RWPE2 (cell line): ENCODE data around the gene DDX52.
A peak's percentile ranks its signal among the peaks of the same experiment; 100 is the strongest.

Experiments
- ATAC-seq: fragments of 200-7000 bp; cut with Tn5 transposase; 3 replicates; pipeline ENCODE4 v1.9.1; 2021; ENCODE audit warnings: low read depth
- DNase-seq: peaks from one replicate; pipeline ENCODE4 v3.0.0-alpha.2; 2020; ENCODE audit warnings: low spot score
- H3K27ac ChIP-seq: fragments of 450-650 bp; 2 replicates; pipeline ENCODE4 v1.5.1; 2017; ENCODE audit warnings: mild to moderate bottlenecking; ENCODE audit not compliant: poor library complexity, severe bottlenecking
- H3K27me3 ChIP-seq: fragments of 250-450 bp; sonication (Bioruptor Pico); 2 replicates; pipeline ENCODE4 v1.5.1; 2021; ENCODE audit warnings: mild to moderate bottlenecking, moderate library complexity; ENCODE audit not compliant: insufficient read depth, poor library complexity, severe bottlenecking
- H3K36me3 ChIP-seq: fragments of 250-450 bp; sonication (Bioruptor Pico); 2 replicates; pipeline ENCODE4 v1.5.1; 2020; ENCODE audit warnings: low read depth, mild to moderate bottlenecking, moderate library complexity
- H3K4me1 ChIP-seq: fragments of 250-450 bp; sonication (Bioruptor Pico); 2 replicates; pipeline ENCODE4 v1.5.1; 2021; ENCODE audit warnings: mild to moderate bottlenecking, moderate library complexity; ENCODE audit not compliant: insufficient read depth, poor library complexity, severe bottlenecking
- H3K4me3 ChIP-seq: fragments of 250-450 bp; sonication (Bioruptor Pico); 2 replicates; pipeline ENCODE4 v1.5.1; 2021; ENCODE audit warnings: mild to moderate bottlenecking, moderate library complexity; ENCODE audit not compliant: severe bottlenecking
- H3K9me3 ChIP-seq: fragments of 250-450 bp; sonication (Bioruptor Pico); 2 replicates; pipeline ENCODE4 v1.5.1; 2021; ENCODE audit warnings: mild to moderate bottlenecking, moderate library complexity; ENCODE audit not compliant: severe bottlenecking
- CTCF ChIP-seq: fragments of 450-650 bp; IDR thresholded peaks from one replicate; pipeline ENCODE4 v1.5.1; 2017; ENCODE audit warnings: mild to moderate bottlenecking, moderate library complexity; ENCODE audit not compliant: poor library complexity, severe bottlenecking

Gene DDX52

GRCh38 chr17:37574427-37574826 lies 68.8 kb downstream of the DDX52 start:
- no peak for ATAC-seq

DNA sequence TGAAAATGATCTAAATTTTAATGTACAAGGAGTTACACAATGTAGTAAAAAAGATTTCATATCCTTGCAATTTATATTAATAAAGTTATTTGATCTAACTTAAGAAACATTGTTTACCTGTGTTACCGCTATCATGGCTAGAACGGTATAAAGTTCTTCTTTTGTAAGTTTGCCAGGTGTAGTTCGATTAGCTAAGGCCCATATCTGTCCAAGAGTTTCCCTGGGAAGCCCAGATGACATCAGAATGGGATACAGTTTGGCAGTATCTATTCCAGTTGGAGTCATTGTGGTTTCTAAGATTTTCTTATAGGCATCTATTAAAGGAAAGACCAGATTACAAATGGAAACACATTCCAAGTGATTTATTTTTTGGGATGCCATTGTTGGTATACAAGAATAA lies 71.6 kb downstream of the DDX52 start:
- Histone ChIP-seq H3K27ac (no peak overlapping the region), H3K4me1 (no peaks in the 10 kb centered on the region), H3K4me3 (no peak overlapping the region), H3K27me3 (no peaks in the 10 kb centered on the region), H3K9me3 (no peaks in the 10 kb centered on the region), H3K36me3 (peaks cover 66% of the 10 kb centered on the region)
- ATAC-seq, result no peak
- TF ChIP-seq CTCF, result no peak
- no peak for DNase-seq

More at GRCh38 chr17:37574427-37574826, 68.8 kb downstream of the DDX52 start:
- H3K4me1 ChIP-seq, result no peaks in the 10 kb centered on the region
- H3K27ac ChIP-seq, result no peak overlapping the region
- no peak for TF ChIP-seq CTCF
- no peak overlapping the region for H3K4me3 ChIP-seq
- no peak for DNase-seq
- peaks cover 54% of the 10 kb centered on the region for H3K36me3 ChIP-seq
- no peaks in the 10 kb centered on the region for H3K27me3 ChIP-seq
- no peaks in the 10 kb centered on the region for H3K9me3 ChIP-seq

DNA sequence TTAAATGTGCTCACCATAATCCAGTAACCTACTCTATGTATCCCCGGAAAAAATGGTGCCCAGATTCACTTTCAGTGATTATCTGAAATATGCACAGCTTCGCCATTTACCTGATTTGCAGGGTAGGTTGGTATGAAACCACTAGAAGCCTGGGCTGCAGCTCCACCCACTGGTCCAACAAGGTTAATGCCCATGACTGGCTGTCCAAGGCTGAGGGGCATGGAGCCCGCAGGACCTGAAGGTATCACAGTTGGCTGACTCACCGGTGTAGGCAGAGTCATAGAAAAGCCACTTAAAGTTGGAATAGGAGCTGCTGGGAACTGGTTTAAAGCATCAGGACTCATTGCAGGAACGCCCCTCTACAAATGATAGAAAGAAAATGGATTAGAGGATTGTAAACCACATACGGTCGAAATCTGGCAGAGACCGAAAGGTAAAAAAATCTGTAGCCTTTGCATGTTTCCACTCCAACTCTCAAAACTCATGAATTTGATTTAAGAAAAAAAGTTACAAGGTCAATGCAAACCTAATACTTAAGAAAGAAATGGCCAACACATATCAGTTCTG lies 72.6 kb downstream of the DDX52 start:
- peaks cover 64% of the 10 kb centered on the region for H3K36me3 ChIP-seq
- no peaks in the 10 kb centered on the region for H3K27me3 ChIP-seq
- no peak overlapping the region for H3K27ac ChIP-seq
- TF ChIP-seq CTCF, result peak; percentile 89
- peak; percentile 100 for ATAC-seq
- no peak overlapping the region for H3K4me3 ChIP-seq
- H3K9me3 ChIP-seq, result no peaks in the 10 kb centered on the region
- peak; percentile 84 for DNase-seq
- H3K4me1 ChIP-seq, result no peaks in the 10 kb centered on the region

DNA sequence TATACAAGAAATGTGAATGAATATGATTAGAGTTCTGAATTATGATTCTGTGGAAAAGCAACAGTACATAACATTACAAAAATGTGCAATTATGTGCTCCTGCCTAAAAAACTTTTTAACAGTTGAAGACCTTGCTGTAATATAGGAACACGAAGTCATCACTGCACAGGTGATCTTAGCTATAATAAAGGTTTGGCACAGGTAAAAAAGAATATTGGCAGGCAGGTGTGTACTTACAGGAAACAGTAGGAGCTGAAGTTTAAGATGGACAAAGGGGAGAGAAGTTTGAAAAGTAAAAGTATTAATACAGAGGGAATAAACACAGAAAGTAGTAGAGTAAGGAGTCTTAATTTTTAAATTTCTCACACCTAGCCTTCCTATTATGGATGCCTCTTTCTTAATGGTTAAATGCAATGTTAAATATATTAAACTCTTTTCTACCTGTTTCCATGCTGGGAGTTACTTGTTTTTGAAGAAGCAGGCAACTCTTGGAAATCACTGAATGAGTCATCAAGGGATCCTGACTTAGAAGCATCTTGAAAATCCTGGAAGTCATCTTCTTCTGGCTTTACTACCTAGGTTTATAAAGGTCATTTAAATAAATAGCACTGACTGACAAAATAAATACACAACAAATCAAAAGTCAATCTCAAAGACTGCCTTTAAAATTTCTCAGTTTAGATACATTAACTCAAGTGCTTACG lies 74.7 kb downstream of the DDX52 start:
- H3K4me1 ChIP-seq, result no peaks in the 10 kb centered on the region
- no peak for ATAC-seq

More for the DNA sequence above, 74.7 kb downstream of the DDX52 start:
- TF ChIP-seq CTCF, result no peak
- Histone ChIP-seq H3K4me3 (no peak overlapping the region), H3K27ac (no peak overlapping the region), H3K36me3 (peaks cover 56% of the 10 kb centered on the region), H3K9me3 (no peaks in the 10 kb centered on the region), H3K27me3 (no peaks in the 10 kb centered on the region)
- no peak for DNase-seq
